HG03558 (cell line): Measurements from ENCODE around the gene TGFB2.

Source experiments
- ATAC-seq: cut with Tn5 transposase; IDR thresholded peaks from one replicate; pipeline ENCODE4 v1.9.1; 2021; ENCODE audit warnings: moderate number of reproducible peaks; ENCODE audit not compliant: unreplicated experiment; ENCODE audit errors: extremely low read depth

Gene TGFB2

DNA sequence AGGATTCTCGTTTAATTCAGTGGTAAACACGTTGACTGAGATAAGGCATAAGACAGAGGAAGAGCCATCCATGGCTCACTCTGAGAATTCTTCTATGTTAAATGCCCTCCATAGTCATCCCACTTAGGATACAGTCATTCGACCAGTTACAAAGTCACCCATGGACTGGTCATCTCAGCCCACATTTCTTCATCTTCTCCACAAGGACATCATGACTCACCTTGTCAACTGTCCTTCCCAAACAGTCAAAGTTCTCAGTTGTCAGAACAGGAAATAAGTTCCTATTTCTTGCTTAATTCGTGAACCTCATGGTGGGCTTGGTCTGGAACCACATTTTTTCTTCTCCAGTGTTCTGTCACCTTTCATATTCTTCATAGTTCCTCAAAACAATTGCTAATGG, 133.2 kb downstream of the TGFB2 start:
- no peak for ATAC-seq

DNA sequence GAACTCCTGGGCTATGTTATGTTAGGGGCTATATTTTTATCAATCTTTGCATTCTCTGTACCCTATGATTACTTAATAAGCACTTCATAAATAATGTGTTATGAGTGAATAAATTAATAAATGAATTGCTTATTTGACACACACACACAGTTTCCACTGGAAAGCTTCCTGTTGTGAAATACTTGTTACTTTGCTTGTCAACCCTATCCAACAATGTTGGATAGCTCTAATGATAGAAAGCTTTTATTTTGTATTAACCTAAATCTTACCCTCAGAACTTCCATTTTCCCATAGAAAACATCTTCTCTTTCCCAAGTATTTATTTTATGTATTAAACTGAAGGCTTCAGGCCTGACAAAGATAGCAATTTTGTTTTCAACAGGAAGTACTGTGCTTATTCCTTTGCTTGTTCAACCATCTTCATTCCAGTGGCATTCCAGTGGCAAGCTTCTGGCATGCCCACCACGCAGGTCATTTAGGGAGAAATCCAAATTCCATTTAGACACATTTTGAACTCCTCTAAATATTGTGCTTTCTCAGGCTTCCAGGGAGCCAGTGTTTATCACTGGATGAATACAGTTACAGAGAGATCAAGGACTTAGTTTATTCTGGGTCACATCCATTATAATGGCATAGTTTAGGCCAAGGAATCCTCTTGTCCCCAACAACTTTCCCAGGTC, 134.4 kb downstream of the TGFB2 start:
- no peak for ATAC-seq

DNA sequence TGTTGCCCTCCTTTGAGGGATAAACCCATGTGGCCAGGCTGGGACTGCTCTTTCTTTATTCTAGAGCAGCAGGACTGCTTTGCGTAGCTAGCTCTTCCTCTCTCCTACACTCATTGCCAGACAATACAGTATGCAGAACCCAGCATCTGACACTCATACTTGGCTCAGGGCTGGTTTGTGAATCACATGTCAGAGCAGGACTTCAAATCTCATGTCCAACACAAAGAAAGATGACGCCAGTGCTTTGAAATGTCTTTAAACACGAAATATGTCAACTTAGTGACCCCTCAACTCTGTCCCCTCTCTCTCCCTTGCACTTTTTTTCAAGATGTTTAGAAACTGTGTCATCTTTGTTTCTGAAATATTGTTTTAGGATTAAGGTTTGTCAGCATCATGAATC, 135.0 kb downstream of the TGFB2 start:
- no peak for ATAC-seq

DNA sequence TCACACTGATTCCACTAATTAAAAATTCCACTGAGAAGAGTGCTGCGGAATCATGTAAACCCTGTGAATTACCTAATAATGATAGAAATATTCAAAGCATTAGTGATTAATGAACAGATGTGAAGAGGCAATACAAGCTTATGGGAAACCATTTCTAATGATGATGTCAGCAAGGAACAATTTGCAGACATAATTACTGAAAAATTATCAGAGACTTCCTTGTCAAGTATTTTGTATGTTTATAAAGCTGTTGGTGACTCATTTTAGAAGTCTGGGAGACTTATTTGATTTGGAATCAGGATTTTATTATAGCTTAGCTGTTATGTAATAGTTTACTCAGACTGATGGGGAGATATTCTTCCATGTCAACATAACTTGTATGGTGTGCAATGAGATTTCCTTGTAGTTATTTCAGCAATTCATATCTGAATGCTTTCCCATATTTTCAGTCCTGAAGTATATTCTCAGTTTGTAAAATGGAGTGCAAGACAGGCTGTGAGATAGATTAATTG, 135.5 kb downstream of the TGFB2 start:
- no peak for ATAC-seq

GRCh38 chr1:218481116-218481775, 136.1 kb downstream of the TGFB2 start:
- no peak for ATAC-seq

- ATAC-seq, result no peak
These were observed 137.5 kb downstream of the TGFB2 start for GRCh38 chr1:218482683-218483082.

DNA sequence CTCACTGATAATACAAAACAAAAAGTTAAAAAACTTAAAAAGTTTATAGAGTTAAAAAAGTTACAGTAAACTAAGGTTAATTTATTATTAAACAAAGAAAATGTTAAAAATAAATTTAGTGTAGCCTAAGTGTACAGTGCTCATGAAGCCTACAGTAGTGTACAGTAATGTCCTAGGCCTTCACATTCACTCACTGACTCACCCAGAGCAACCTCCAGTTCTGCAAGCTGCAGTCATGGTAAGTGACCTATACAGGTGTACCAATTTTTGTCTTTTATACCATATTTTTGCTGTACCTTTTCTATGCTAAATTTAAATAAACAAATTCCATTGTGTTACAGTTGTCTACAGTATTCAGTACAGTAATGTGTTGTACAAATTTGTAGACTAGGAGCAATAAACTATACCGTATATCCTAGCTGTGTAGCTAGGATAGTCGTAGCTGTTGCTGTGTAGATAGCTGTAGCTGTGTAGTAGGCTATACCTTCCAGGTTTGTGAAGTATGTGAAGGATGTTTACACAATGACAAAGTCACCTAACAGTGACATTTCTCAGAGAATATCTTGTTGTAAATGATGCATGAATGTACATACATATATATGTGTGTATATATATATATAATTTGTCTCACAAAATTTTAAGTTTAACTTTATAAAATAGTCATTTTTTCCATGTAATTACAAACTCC, 140.2 kb downstream of the TGFB2 start:
- ATAC-seq, result no peak

- ATAC-seq, result no peak
These were observed 143.4 kb downstream of the TGFB2 start for GRCh38 chr1:218488531-218488930.

GRCh38 chr1:218488986-218489385, 143.8 kb downstream of the TGFB2 start:
- ATAC-seq, result no peak

GRCh38 chr1:218490406-218490922, 145.3 kb downstream of the TGFB2 start:
- ATAC-seq, result no peak

DNA sequence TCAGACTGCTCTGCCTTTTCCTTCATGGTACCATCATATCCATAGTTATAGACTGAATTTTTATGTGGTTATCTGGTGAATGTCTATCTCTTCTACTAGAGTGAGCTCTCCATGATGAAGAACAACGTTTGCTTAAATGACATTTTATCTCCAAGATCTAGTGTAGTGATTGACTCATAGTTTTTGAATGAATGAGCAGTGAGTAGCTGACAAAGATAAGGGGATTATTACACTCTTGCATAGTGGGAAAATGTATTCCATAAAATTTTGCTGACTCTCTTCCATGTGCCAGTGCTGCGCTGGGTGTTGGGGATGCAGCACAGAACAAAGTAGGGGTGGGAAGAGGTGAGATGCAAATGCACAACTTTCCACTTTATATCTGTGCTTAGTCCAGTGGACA, 147.7 kb downstream of the TGFB2 start:
- ATAC-seq, result no peak

GRCh38 chr1:218493986-218494385, 148.8 kb downstream of the TGFB2 start:
- ATAC-seq, result no peak
